NCI-H524 (cell line): ENCODE results near the gene CNKSR3.

Experiments used
- DNase-seq, 2 experiments: peaks; one replicate each; lab custom pipeline; 2025; lab: John Stamatoyannopoulos, UW

The CNKSR3 gene

DNA sequence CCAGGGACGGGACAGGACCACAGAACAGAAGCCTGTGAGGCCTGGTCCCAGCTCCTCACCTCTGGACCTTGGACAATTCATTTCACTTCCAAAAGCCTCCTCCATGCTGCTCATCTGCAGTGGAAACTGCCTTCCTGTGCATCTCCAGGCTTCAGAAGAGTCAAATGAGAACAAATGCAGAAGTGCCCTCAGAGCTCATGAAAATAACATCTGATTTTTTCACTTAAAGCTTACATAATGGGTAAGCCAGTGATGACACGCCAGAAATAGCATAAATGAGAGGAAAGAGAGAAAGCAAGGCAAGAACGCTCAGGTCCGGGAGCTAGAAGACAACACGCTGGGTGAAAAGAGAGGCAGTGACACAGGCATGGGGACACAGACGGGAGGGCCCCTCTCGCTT lies 7.9 kb downstream of the CNKSR3 start:
- no peak for DNase-seq

DNA sequence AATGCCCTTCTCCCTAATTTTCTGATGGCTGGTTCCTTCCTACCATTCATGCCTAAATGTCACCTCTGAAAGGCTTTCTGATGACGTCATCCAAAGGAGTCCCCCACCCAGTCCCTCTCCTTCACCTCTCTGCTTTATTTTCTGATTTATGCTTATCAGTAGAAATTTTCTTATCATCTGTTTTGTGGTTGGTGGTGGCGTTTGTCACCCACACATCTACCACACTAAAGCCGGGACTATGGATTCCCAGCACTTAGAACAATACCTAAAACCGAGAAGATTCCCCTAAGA lies 9.0 kb downstream of the CNKSR3 start:
- DNase-seq, result no peak

DNA sequence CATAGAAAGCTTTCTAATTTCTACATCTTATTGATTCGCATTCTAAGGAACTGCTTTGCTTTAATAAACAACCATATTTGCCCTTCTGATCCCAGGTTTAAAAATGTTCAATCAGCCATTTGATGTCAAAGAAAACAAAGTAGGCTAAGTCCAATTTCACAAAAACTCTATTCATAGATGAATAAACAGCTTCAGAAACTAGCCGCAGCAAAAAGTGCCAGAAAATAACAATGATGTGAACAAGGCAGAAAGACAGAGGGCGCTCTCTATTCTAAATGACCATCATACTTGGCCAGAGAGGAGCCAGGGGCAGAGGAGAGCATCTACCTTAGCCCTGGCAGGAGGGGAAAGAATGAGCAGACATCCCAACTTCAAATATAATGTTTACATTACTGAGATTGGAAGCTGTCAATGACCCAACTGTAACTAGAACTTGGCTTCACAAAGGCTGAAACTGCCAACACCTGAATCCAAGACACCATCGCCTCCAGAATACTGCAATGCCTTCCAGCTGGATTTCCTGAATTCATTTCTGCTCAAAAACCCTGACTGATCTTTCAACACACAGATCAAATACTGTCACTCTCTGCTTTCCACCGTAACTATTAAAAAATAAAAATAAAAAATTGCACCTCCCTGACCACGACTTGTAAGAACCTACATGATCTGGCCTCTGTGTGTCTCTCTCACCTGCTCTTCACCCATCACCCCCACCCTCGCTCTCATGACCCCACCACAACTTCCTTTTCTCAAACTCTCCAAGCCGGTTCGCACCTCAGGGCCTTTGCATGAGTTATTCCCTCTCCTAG lies 9.5 kb downstream of the CNKSR3 start:
- no peak for DNase-seq

DNA sequence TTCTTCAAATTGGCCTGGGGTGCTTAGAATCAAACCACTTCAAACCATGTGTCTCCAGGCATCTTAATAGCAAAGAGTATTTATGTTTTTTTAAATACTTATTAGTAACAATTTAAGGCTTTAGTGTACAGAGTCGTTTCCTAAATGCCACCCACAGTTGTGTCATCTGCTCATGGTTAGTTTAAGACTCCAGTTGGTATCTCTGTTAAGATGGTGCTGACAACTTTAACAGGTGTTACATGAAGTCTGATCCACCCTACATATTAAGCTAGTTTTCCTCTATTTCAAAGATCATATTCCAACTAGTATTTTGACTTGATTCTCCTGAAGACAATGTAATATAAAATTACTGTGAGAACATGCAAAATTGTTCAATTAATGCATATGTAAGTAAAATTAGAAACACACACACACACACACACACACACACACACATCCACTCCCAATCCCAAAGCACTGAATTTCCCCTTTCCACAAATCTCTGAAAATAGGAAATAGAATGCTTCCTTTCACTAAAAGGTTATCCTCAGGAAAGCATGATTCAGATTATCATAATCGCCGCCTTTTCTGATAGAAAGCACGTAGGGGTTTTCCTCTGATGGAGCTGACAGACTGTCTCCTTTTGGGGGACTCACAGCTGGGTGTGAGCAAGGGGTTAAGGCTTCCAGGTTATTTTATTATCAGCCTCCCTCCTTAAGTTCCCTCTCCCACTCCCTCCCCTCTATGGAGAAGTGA lies 10.5 kb downstream of the CNKSR3 start:
- DNase-seq, result peak in 1 of 2 experiments; percentile 10

DNA sequence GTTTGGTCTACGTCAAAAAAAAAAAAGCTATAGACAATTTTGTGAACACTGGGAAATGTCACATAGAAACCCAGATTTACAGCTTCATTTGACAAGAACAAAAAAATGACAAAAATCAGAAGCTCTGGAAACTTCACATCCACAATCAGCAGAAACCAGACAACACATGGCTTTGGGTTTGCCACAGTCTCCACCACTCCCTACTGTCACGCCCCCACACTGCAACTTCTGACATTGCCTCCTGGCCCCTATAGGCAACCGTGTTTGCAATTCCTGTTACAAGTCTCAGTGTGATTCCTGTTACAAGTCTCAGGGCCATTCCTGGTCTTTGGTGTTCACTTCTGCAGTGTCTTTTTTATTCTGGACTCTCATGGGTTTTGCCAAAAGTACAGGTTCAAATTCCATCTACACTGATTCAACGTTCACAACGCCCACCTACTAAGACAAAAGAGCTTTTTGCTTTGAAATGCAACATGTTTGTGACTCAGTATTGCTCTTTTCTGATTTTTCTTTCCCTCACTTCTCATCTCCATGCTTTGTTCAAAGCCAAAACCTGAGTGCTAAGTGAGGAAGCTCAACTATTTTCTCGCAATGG lies 12.0 kb downstream of the CNKSR3 start:
- no peak for DNase-seq

DNA sequence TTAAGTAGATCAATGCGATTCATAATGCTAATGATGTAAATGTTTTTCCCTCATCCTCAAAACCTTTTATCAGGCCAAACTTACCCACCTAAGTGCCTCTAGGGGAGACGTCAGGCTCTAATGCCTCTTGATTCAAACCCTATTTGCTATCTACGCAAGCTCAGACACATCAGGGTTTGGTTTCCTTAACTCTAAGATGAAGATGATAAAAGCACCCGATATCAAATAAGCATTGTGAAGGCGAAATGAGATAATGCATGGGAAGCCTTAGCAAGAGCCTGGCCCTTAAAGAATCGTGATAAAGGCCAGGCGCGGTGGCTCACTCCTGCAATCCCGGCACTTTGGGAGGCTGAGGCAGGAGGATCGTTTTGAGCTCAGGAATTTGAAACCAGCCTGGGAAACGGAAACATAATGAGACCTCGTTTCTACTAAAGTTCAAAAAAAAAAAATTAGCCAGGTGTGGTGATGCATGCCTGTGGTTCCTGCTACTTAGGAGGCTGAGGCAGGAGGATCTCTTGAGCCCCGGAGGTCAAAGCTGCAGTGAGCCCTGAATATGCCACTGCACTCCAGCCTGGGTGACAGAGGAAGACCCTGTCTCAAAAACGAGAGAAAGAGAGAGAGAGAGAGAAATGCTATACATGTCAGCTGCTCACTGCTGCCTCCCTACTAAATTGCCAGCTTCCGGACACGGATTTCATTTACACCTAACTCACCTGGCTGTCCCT lies 13.5 kb downstream of the CNKSR3 start:
- no peak for DNase-seq

- DNase-seq, result no peak
Measured at GRCh38 chr6:154496186-154496585, 14.3 kb downstream of the CNKSR3 start.

GRCh38 chr6:154494592-154495311 lies 15.7 kb downstream of the CNKSR3 start:
- DNase-seq, result no peak

DNA sequence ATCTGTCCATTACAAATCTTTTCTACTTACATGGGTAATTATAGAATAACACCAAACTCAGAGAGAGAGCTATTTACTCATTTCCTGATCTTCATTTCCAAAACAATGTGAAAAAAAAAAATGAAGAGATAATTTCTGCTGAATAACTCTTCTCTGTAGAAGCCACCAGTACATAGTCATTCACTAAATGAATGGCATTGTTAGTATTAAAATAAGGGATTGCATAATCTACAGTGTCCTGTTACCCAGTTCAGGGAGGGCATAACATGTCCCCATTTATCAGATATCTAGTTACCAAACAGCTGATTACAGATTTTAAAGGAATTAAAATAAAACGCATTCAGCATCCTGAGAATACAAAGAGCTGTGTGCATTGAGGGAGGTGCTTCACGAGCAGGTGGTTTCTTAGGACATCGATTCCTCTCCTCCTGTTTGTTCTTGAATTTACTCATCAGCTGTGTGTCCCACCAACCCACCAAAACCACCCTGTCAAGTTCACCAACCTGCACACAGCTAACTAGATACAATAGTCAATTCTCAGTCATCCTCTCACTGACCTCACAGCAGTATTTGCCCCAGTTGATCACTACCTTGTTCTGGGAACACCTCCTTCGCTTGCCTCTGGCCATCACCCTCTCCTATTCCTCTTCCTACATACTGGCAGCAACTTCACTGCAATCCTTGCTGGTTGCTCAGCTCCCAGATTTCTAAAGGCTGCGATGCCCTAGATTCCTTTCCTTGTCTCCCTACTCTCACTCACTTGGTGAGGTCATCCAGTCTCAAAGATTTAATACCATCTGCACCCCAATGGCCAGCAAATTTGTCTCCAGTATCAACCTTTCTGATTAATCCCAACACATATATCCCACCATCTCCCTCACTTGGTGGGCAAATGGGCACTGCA lies 18.7 kb downstream of the CNKSR3 start:
- DNase-seq, result no peak

DNA sequence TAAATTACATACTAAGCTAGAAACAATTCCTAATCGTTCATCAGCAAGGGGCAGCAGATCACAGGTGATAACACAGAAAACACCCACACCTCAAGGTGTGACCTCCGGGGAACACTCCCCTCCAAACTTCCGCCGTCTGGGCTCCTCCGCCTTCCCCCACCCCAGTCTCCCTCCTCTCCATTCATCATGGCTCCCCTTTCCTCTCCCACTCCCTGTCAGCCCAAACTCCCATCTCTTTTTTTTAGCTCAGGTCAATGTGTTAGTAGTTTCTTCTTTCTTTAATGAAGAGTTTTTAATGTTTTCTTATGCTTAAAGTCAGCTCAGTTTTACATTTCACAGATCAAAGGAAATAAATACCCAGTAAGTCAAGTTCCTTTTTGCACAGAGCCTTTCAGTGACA lies 20.7 kb downstream of the CNKSR3 start:
- no peak for DNase-seq

GRCh38 chr6:154488802-154489437 lies 21.6 kb downstream of the CNKSR3 start:
- no peak for DNase-seq

- no peak for DNase-seq
Measured at GRCh38 chr6:154488248-154488593, 22.3 kb downstream of the CNKSR3 start.

DNA sequence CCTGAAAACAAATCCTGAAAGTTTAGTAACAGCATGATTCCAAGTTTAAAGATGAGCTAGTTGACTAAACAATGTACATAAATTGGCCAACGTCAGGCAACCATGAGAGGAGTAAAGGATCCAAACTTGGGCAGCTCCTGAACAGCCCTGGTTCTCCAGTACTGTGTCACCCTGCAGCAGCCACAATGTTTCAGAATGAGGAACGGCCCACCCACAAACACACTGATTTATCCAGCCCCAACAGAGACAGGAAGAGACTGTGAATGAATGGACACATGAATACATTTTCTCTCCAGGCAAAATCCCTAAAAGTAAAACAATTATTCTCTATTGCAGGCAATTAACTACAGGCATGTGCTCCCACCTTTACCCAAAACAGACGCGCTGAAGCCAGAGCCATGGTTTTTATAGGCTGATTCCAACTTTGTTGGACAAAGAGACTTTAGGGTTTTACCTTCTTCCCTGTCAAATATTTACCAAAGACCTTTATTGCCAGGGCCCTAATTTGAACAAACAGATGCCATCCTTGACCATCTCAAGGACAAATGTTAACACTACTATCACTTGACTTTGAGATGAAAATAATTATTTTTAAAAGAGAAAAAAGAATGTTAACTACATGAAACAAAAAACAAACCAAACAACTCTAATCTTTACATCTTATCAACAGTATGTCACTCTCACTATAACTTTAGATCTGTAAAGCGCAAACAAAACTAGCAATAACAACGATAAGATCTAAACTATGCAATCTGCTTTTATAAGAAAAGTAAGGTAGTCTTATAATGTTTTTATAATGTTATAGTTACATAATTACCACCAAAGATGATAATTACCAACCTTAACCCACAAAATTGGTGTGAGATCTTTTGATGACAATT lies 22.9 kb downstream of the CNKSR3 start:
- DNase-seq, result no peak

DNA sequence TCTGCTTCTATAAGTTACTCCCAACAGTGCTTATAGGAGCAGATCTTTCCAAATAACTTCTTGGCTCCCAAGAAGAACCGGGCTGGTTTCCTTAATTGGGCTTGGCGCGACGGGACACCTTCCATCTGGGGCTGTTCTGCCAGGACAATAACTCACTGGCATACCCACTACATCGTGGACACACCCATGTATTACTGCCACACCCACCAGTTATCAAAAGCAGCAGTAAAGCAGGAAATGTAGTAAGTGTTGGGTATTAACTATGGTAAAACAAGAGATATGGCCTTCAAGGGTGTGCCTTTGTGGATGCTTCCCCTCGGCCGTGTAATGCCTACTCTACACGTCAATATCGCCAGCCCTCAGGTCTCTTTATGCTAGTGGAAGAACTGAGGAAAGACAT lies 24.7 kb downstream of the CNKSR3 start:
- DNase-seq, result no peak

- DNase-seq, result no peak
Measured at GRCh38 chr6:154484942-154485341, 25.5 kb downstream of the CNKSR3 start.

- no peak for DNase-seq
Measured at GRCh38 chr6:154482858-154483257, 27.6 kb downstream of the CNKSR3 start.

DNA sequence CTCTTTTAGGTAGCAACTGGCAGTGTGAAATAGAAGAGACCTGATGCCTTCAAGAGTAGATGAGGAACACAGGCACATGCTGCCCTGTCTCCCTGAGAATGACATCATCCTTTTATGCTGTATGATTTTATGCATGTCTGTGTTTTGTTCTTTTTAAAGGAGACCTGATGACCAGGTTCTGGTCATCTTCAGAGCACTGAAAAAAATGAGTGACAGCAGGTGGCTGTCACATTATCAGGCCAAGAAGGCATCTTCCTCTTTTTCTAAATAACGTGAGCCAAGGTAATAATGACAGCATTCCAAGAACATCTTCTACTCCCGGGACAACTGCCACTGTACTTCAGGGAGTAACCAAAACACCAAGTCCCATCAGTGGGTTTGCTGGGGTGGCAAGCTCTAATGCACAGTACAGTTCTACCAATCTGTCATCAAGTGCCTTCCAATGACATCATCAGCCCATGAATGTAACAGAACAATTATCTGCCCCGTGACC lies 28.9 kb downstream of the CNKSR3 start:
- DNase-seq, result no peak

- no peak for DNase-seq
Measured at GRCh38 chr6:154479771-154480639, 30.5 kb downstream of the CNKSR3 start.
